Endothelial cell of umbilical vein (primary cell): Measurements from ENCODE around the gene ZNF10. TPM values are rescaled to one million over a fixed set of nuclear protein-coding genes. Genes with fewer than 3 reads are reported as not detected.

Experiments
- BruUV-seq: library from RNA; stranded (reverse); fragments of 400-500 nt; replicated peaks from 2 replicates; lab custom pipeline; 2021; lab: Mats Ljungman, UMichigan
- CTCF ChIA-PET: fragments of 300-600, 350-600 bp; sonication (Branson Sonifier 250); formaldehyde crosslinking; loops from one replicate; lab custom pipeline; 2021; ENCODE audit warnings: antibody characterized with exemption, inconsistent platforms; lab: Charles Lee
- POLR2A ChIA-PET: fragments of 300-600, 350-600 bp; sonication (Branson Sonifier 250); formaldehyde crosslinking; loops from one replicate; lab custom pipeline; 2021; ENCODE audit warnings: antibody characterized with exemption, inconsistent platforms; lab: Charles Lee
- DNase-seq: peaks from one replicate; pipeline ENCODE4 v3.0.0-alpha.2; 2011; ENCODE audit warnings: low read depth, low spot score
- FAIRE-seq: peaks from 2 replicates; lab custom pipeline; 2011; peaks lifted over from hg19 to GRCh38; lab: Jason Lieb, UNC
- H2AFZ ChIP-seq: 2 replicates; pipeline ENCODE4 v1.6.0; 2012; ENCODE audit warnings: low read depth, low read length, control low read depth, inconsistent platforms
- H3K27ac ChIP-seq: 2 replicates; pipeline ENCODE4 v1.5.1; 2011; ENCODE audit warnings: low read depth, mild to moderate bottlenecking, control low read depth, low read length, moderate library complexity; ENCODE audit not compliant: insufficient read depth
- H3K27me3 ChIP-seq, 2 experiments: 2 replicates each; pipeline versions ENCODE4 v1.6.0 to v1.6.1; 2011; ENCODE audit warnings: low read length in 2 of 2, mixed read lengths in 1 of 2; ENCODE audit not compliant: control insufficient read depth in 2 of 2, insufficient read depth in 2 of 2
- H3K36me3 ChIP-seq, 2 experiments: 2 replicates in 1 of 2; 3 replicates in 1 of 2; pipeline ENCODE4 v1.5.1; 2011; ENCODE audit warnings: low read length in 2 of 2, mild to moderate bottlenecking in 1 of 2, moderate library complexity in 1 of 2; ENCODE audit not compliant: control insufficient read depth in 2 of 2, insufficient read depth in 2 of 2; ENCODE audit errors: extremely low read depth in 1 of 2
- H3K4me1 ChIP-seq: 3 replicates; pipeline ENCODE4 v1.5.1; 2011; ENCODE audit warnings: mild to moderate bottlenecking, low read length; ENCODE audit not compliant: control insufficient read depth, insufficient read depth; ENCODE audit errors: extremely low read depth
- H3K4me2 ChIP-seq: 2 replicates; pipeline ENCODE4 v1.6.1; 2011; ENCODE audit warnings: low read length, control low read depth, mixed read lengths; ENCODE audit not compliant: insufficient read depth
- H3K4me3 ChIP-seq, 3 experiments: fragments of 200-600 bp in 1 of 3; sonication (generic), shearing (Covaris generic) in 1 of 3; replicated peaks in 1 of 3; 2 replicates each; pipeline ENCODE4 v1.5.1; 2011 to 2016; ENCODE audit warnings: control low read depth in 3 of 3, low read length in 3 of 3, mild to moderate bottlenecking in 2 of 3, inconsistent platforms in 1 of 3, low read depth in 1 of 3, moderate library complexity in 1 of 3; ENCODE audit not compliant: insufficient read depth in 1 of 3
- H3K79me2 ChIP-seq: 2 replicates; pipeline ENCODE4 v1.6.0; 2012; ENCODE audit warnings: low read length, inconsistent platforms; ENCODE audit not compliant: control insufficient read depth, insufficient read depth
- H3K9ac ChIP-seq: replicated peaks from 2 replicates; pipeline ENCODE3; 2011; ENCODE audit warnings: low read length, control low read depth; ENCODE audit not compliant: insufficient read depth; ENCODE audit errors: extremely low read depth
- H3K9me1 ChIP-seq: replicated peaks from 3 replicates; pipeline ENCODE4 v1.6.0; 2011; ENCODE audit warnings: mild to moderate bottlenecking, low read length; ENCODE audit not compliant: control insufficient read depth, insufficient read depth; ENCODE audit errors: extremely low read depth
- H3K9me3 ChIP-seq: replicated peaks from 2 replicates; pipeline ENCODE4 v1.5.1; 2012; ENCODE audit warnings: low read length, inconsistent platforms; ENCODE audit not compliant: control insufficient read depth, insufficient read depth
- H4K20me1 ChIP-seq: replicated peaks from 2 replicates; pipeline ENCODE3; 2011; ENCODE audit warnings: mild to moderate bottlenecking, low read length; ENCODE audit not compliant: control insufficient read depth, insufficient read depth; ENCODE audit errors: extremely low read depth
- EZH2 ChIP-seq: IDR thresholded peaks from 2 replicates; pipeline ENCODE4 v1.6.1; 2012; ENCODE audit warnings: borderline replicate concordance, low read depth, mild to moderate bottlenecking, moderate library complexity, low read length, inconsistent platforms; ENCODE audit not compliant: severe bottlenecking
- FOS ChIP-seq: IDR thresholded peaks from 2 replicates; pipeline ENCODE4 v1.6.1; 2011; ENCODE audit warnings: mild to moderate bottlenecking, low read length, moderate library complexity, borderline replicate concordance; ENCODE audit not compliant: insufficient read depth
- GATA2 ChIP-seq: IDR thresholded peaks from 2 replicates; pipeline ENCODE4 v1.7.0; 2011; ENCODE audit warnings: low read depth, mild to moderate bottlenecking, moderate library complexity, mixed read lengths, low read length; ENCODE audit not compliant: insufficient read length, insufficient read depth
- JUN ChIP-seq: IDR thresholded peaks from 2 replicates; pipeline ENCODE4 v1.6.1; 2011; ENCODE audit warnings: borderline replicate concordance, low read depth; ENCODE audit not compliant: insufficient read length, insufficient read depth
- MYC ChIP-seq: IDR thresholded peaks from one replicate; pipeline ENCODE4 v1.6.1; 2011; ENCODE audit warnings: mild to moderate bottlenecking, low read depth, low read length
- POLR2A ChIP-seq: IDR thresholded peaks from 2 replicates; pipeline ENCODE4 v1.6.1; 2012; ENCODE audit warnings: low read depth, mild to moderate bottlenecking, control low read depth, low read length
- POLR2AphosphoS5 ChIP-seq: IDR thresholded peaks from 2 replicates; pipeline ENCODE4 v1.6.1; 2012; ENCODE audit warnings: low read depth, mild to moderate bottlenecking, control low read depth, low read length, moderate library complexity; ENCODE audit not compliant: insufficient read depth
- dilution Hi-C: fragments of 300-500 bp; cut with MboI; formaldehyde crosslinking; loops from one replicate; pipeline ENCODE4 v1.15.0; 2019; ENCODE audit warnings: low sequenced_read_pairs; ENCODE audit not compliant: extremely low pct_ligation_motif_present
- intact Hi-C: fragments of 100-400 bp; cut with micrococcal nuclease; formaldehyde crosslinking; loops from one replicate; pipeline ENCODE4 v1.10.0; 2022
- polyA plus RNA-seq, 4 experiments: library from polyadenylated mRNA; depleted of rRNA in 3 of 4; stranded (reverse) in 3 of 4; unstranded in 1 of 4; fragments of >200 nt; gene quantifications; 2 replicates each; pipeline versions ENCODE4 v1.2.1 to v1.2.3, GENCODE V29; 2011 to 2012; ENCODE audit warnings: missing spikeins in 1 of 4
- total RNA-seq: library from RNA; stranded (reverse); gene quantifications from 2 replicates; pipeline ENCODE4 v1.2.3, GENCODE V29; 2021
- TF ChIP-seq, protein P1 (sequence below), 2 donors: IDR thresholded peaks; 1 replicate in 1 of 2; 2 replicates in 1 of 2; pipeline ENCODE4 v1.5.1; 2011; ENCODE audit warnings: low read length in 2 of 2, mild to moderate bottlenecking in 2 of 2, moderate library complexity in 2 of 2, control low read depth in 1 of 2, inconsistent platforms in 1 of 2, low read depth in 1 of 2; ENCODE audit not compliant: insufficient read depth in 1 of 2; ENCODE audit errors: extremely low read depth in 1 of 2
- TF ChIP-seq, protein P2 (sequence below): IDR thresholded peaks from 2 replicates; pipeline ENCODE4 v1.6.1; 2011; ENCODE audit not compliant: insufficient read depth, insufficient read length

Gene ZNF10
- total and polyA plus RNA-seq, 2 donors (not counting 3 experiments of a cell fraction or from before 2014, with no cell fraction given), result 3.7 to 5.8 TPM

DNA sequence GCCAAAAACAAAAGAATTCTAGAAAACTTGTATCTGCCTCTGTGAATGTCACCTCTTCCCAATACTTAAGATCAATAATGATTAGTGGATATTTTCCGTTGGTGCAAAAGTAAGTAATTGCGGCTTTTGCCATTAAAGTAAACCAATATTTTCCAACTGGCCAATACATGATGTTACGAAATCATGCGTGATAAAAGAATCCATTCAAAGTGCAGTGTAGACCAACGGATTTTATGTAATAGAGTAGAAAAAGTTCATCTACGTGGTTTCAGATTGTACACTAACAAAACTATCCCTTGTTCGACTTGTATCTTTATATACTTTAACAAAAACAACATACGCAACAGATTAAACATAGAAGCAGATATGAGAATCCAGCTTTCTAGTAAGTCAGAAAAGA is 50.2 kb downstream of the ZNF10 start:
- H3K9ac ChIP-seq, result no peak overlapping the region
- DNase-seq, result no peak
- BruUV-seq, result no TSS peak
- H3K27me3 ChIP-seq, result no peaks in the 10 kb centered on the region
- dilution Hi-C loops (no loop called here), intact Hi-C loops (loop anchor here (1.0 kb wide), 3 partner anchors 50 to 224 kb away; partner anchors contain the start of genes ZNF10, ZNF140, ZNF605 and ZNF891)
- no peak overlapping the region for H3K4me2 ChIP-seq
- no peak for TF ChIP-seq GATA2
- no peak for TF ChIP-seq FOS
- TF ChIP-seq, protein P1, sequence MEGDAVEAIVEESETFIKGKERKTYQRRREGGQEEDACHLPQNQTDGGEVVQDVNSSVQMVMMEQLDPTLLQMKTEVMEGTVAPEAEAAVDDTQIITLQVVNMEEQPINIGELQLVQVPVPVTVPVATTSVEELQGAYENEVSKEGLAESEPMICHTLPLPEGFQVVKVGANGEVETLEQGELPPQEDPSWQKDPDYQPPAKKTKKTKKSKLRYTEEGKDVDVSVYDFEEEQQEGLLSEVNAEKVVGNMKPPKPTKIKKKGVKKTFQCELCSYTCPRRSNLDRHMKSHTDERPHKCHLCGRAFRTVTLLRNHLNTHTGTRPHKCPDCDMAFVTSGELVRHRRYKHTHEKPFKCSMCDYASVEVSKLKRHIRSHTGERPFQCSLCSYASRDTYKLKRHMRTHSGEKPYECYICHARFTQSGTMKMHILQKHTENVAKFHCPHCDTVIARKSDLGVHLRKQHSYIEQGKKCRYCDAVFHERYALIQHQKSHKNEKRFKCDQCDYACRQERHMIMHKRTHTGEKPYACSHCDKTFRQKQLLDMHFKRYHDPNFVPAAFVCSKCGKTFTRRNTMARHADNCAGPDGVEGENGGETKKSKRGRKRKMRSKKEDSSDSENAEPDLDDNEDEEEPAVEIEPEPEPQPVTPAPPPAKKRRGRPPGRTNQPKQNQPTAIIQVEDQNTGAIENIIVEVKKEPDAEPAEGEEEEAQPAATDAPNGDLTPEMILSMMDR (IDR thresholded peaks at IDR 0.05; ENCODE audit: extremely low read depth in 1 of 2, insufficient read depth in 1 of 2, low read depth in 1 of 2, low read length in 2 of 2), result no peak
- TF ChIP-seq JUN, result no peak
- TF ChIP-seq EZH2, result no peak
- TF ChIP-seq POLR2A, result no peak
- TF ChIP-seq, protein P2, sequence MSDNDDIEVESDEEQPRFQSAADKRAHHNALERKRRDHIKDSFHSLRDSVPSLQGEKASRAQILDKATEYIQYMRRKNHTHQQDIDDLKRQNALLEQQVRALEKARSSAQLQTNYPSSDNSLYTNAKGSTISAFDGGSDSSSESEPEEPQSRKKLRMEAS, result no peak
- no peak for TF ChIP-seq POLR2AphosphoS5
- TF ChIP-seq MYC, result no peak
- no peak overlapping the region for H2AFZ ChIP-seq
- H3K4me1 ChIP-seq, result peaks cover 3% of the 10 kb centered on the region
- ChIA-PET CTCF (interaction anchor here (0.9 to 2.1 kb wide), 6 partner anchors 11 to 193 kb away, joined by 3 to 13 read pairs (median 4); partner anchors contain the start of genes ZNF10 and ZNF891), POLR2A (interaction anchor here (1.0 kb wide), 1 partner anchor 194 kb away, joined by 6 read pairs; the partner anchor contains the start of gene ZNF26)
- H3K27ac ChIP-seq, result no peak overlapping the region
- FAIRE-seq, result no peak
- no peaks in the 10 kb centered on the region for H4K20me1 ChIP-seq
- H3K79me2 ChIP-seq, result peaks cover 2% of the 10 kb centered on the region
- no peak overlapping the region for H3K4me3 ChIP-seq
- H3K9me3 ChIP-seq, result no peaks in the 10 kb centered on the region
- H3K9me1 ChIP-seq, result no peaks in the 10 kb centered on the region
- H3K36me3 ChIP-seq, result peaks cover 2 to 6% of the 10 kb centered on the region in 2 experiments
